ENCODE measurements around the gene UTP15.

The UTP15 gene

GRCh38 chr5:73534011-73534644, 31.4 kb upstream of the UTP15 start:
- no peak overlapping the region for H3K9ac ChIP-seq (ENCODE audit: low read length in 5 of 5)
- no peak overlapping the region for H3K4me3 ChIP-seq (ENCODE audit: low read depth in 1 of 5, low read length in 5 of 5)
- no peaks in the 10 kb centered on the region for H3K36me3 ChIP-seq (ENCODE audit: control insufficient read depth in 5 of 5, insufficient read depth in 5 of 5, low read length in 5 of 5)
- peaks cover 0 to 10% (median 6%) of the 10 kb centered on the region in 5 donors for H3K9me3 ChIP-seq (ENCODE audit: control insufficient read depth in 5 of 5, low read length in 5 of 5)
- no peaks in the 10 kb centered on the region for H3K27me3 ChIP-seq (ENCODE audit: control insufficient read depth in 5 of 5, insufficient read depth in 4 of 5, low read length in 5 of 5)
- no peak overlapping the region for H3K27ac ChIP-seq (ENCODE audit: low read depth, low read length)
- peaks cover 0 to 17% (median 8%) of the 10 kb centered on the region in 5 donors for H3K4me1 ChIP-seq (ENCODE audit: control insufficient read depth in 5 of 5, insufficient read depth in 5 of 5, low read length in 5 of 5)

- Histone ChIP-seq H3K4me3 (ENCODE audit: low read depth in 1 of 5, low read length in 5 of 5) (no peak overlapping the region), H3K4me1 (ENCODE audit: control insufficient read depth in 5 of 5, insufficient read depth in 5 of 5, low read length in 5 of 5) (peaks cover 0 to 9% (median 2%) of the 10 kb centered on the region in 5 donors)
These were observed 30.6 kb upstream of the UTP15 start for GRCh38 chr5:73534971-73535370.

GRCh38 chr5:73539730-73540129, 25.8 kb upstream of the UTP15 start:
- H3K9me3 ChIP-seq (ENCODE audit: control insufficient read depth in 5 of 5, low read length in 5 of 5): peaks cover 0 to 6% (median 2%) of the 10 kb centered on the region in 5 donors
- H3K27me3 ChIP-seq (ENCODE audit: control insufficient read depth in 5 of 5, insufficient read depth in 4 of 5, low read length in 5 of 5): peaks cover 0 to 3% (median 0%) of the 10 kb centered on the region in 5 donors
- H3K9ac ChIP-seq (ENCODE audit: low read length in 5 of 5): no peak overlapping the region
- no peak overlapping the region for H3K27ac ChIP-seq (ENCODE audit: low read depth, low read length)
- H3K36me3 ChIP-seq (ENCODE audit: control insufficient read depth in 5 of 5, insufficient read depth in 5 of 5, low read length in 5 of 5): no peaks in the 10 kb centered on the region
- H3K4me1 ChIP-seq (ENCODE audit: control insufficient read depth in 5 of 5, insufficient read depth in 5 of 5, low read length in 5 of 5): peaks cover 0 to 9% (median 2%) of the 10 kb centered on the region in 5 donors
- no peak overlapping the region for H3K4me3 ChIP-seq (ENCODE audit: low read depth in 1 of 5, low read length in 5 of 5)

More at GRCh38 chr5:73534971-73535370, 30.6 kb upstream of the UTP15 start:
- Histone ChIP-seq H3K9ac (ENCODE audit: low read length in 5 of 5) (no peak overlapping the region), H3K27me3 (ENCODE audit: control insufficient read depth in 5 of 5, insufficient read depth in 4 of 5, low read length in 5 of 5) (peaks cover 0 to 3% (median 0%) of the 10 kb centered on the region in 5 donors), H3K36me3 (ENCODE audit: control insufficient read depth in 5 of 5, insufficient read depth in 5 of 5, low read length in 5 of 5) (no peaks in the 10 kb centered on the region), H3K9me3 (ENCODE audit: control insufficient read depth in 5 of 5, low read length in 5 of 5) (peaks cover 0 to 10% (median 6%) of the 10 kb centered on the region in 5 donors), H3K27ac (ENCODE audit: low read depth, low read length) (no peak overlapping the region)

GRCh38 chr5:73540192-73540591, 25.4 kb upstream of the UTP15 start:
- Histone ChIP-seq H3K4me3 (ENCODE audit: low read depth in 1 of 5, low read length in 5 of 5) (no peak overlapping the region), H3K4me1 (ENCODE audit: control insufficient read depth in 5 of 5, insufficient read depth in 5 of 5, low read length in 5 of 5) (peaks cover 0 to 9% (median 2%) of the 10 kb centered on the region in 5 donors), H3K27me3 (ENCODE audit: control insufficient read depth in 5 of 5, insufficient read depth in 4 of 5, low read length in 5 of 5) (peaks cover 0 to 3% (median 0%) of the 10 kb centered on the region in 5 donors), H3K9ac (ENCODE audit: low read length in 5 of 5) (no peak overlapping the region), H3K27ac (ENCODE audit: low read depth, low read length) (no peak overlapping the region), H3K9me3 (ENCODE audit: control insufficient read depth in 5 of 5, low read length in 5 of 5) (peaks cover 0 to 3% (median 0%) of the 10 kb centered on the region in 5 donors), H3K36me3 (ENCODE audit: control insufficient read depth in 5 of 5, insufficient read depth in 5 of 5, low read length in 5 of 5) (no peaks in the 10 kb centered on the region)

GRCh38 chr5:73542020-73542419, 23.5 kb upstream of the UTP15 start:
- H3K4me3 ChIP-seq (ENCODE audit: low read depth in 1 of 5, low read length in 5 of 5): no peak overlapping the region
- H3K27me3 ChIP-seq (ENCODE audit: control insufficient read depth in 5 of 5, insufficient read depth in 4 of 5, low read length in 5 of 5): peaks cover 0 to 3% (median 0%) of the 10 kb centered on the region in 5 donors
- H3K9me3 ChIP-seq (ENCODE audit: control insufficient read depth in 5 of 5, low read length in 5 of 5): no peaks in the 10 kb centered on the region
- peaks cover 0 to 6% (median under 1%) of the 10 kb centered on the region in 5 donors for H3K4me1 ChIP-seq (ENCODE audit: control insufficient read depth in 5 of 5, insufficient read depth in 5 of 5, low read length in 5 of 5)
- no peak overlapping the region for H3K9ac ChIP-seq (ENCODE audit: low read length in 5 of 5)
- H3K36me3 ChIP-seq (ENCODE audit: control insufficient read depth in 5 of 5, insufficient read depth in 5 of 5, low read length in 5 of 5): no peaks in the 10 kb centered on the region
- H3K27ac ChIP-seq (ENCODE audit: low read depth, low read length): no peak overlapping the region

- no peak overlapping the region for H3K4me3 ChIP-seq (ENCODE audit: low read depth in 1 of 5, low read length in 5 of 5)
- H3K27ac ChIP-seq (ENCODE audit: low read depth, low read length): no peak overlapping the region
- H3K9ac ChIP-seq (ENCODE audit: low read length in 5 of 5): no peak overlapping the region
These were observed 20.8 kb upstream of the UTP15 start for GRCh38 chr5:73544429-73545402.

GRCh38 chr5:73545403-73545779, 20.2 kb upstream of the UTP15 start:
- Histone ChIP-seq H3K27ac (ENCODE audit: low read depth, low read length) (no peak overlapping the region), H3K36me3 (ENCODE audit: control insufficient read depth in 5 of 5, insufficient read depth in 5 of 5, low read length in 5 of 5) (no peaks in the 10 kb centered on the region), H3K9me3 (ENCODE audit: control insufficient read depth in 5 of 5, low read length in 5 of 5) (no peaks in the 10 kb centered on the region), H3K9ac (ENCODE audit: low read length in 5 of 5) (no peak overlapping the region), H3K4me1 (ENCODE audit: control insufficient read depth in 5 of 5, insufficient read depth in 5 of 5, low read length in 5 of 5) (peaks cover 0 to 4% (median 0%) of the 10 kb centered on the region in 5 donors), H3K4me3 (ENCODE audit: low read depth in 1 of 5, low read length in 5 of 5) (no peak overlapping the region), H3K27me3 (ENCODE audit: control insufficient read depth in 5 of 5, insufficient read depth in 4 of 5, low read length in 5 of 5) (no peaks in the 10 kb centered on the region)

More at GRCh38 chr5:73544429-73545402, 20.8 kb upstream of the UTP15 start:
- H3K9me3 ChIP-seq (ENCODE audit: control insufficient read depth in 5 of 5, low read length in 5 of 5): no peaks in the 10 kb centered on the region
- no peaks in the 10 kb centered on the region for H3K36me3 ChIP-seq (ENCODE audit: control insufficient read depth in 5 of 5, insufficient read depth in 5 of 5, low read length in 5 of 5)
- H3K4me1 ChIP-seq (ENCODE audit: control insufficient read depth in 5 of 5, insufficient read depth in 5 of 5, low read length in 5 of 5): peaks cover 0 to 4% (median 0%) of the 10 kb centered on the region in 5 donors
- H3K27me3 ChIP-seq (ENCODE audit: control insufficient read depth in 5 of 5, insufficient read depth in 4 of 5, low read length in 5 of 5): peaks cover 0 to 3% (median 0%) of the 10 kb centered on the region in 5 donors

- Histone ChIP-seq H3K36me3 (ENCODE audit: control insufficient read depth in 5 of 5, insufficient read depth in 5 of 5, low read length in 5 of 5) (peaks cover 26 to 31% (median 27%) of the 10 kb centered on the region in 5 donors), H3K9me3 (ENCODE audit: control insufficient read depth in 5 of 5, low read length in 5 of 5) (no peaks in the 10 kb centered on the region), H3K27me3 (ENCODE audit: control insufficient read depth in 5 of 5, insufficient read depth in 4 of 5, low read length in 5 of 5) (no peaks in the 10 kb centered on the region), H3K9ac (ENCODE audit: low read length in 5 of 5) (no peak overlapping the region), H3K27ac (ENCODE audit: low read depth, low read length) (no peak overlapping the region), H3K4me1 (ENCODE audit: control insufficient read depth in 5 of 5, insufficient read depth in 5 of 5, low read length in 5 of 5) (no peaks in the 10 kb centered on the region), H3K4me3 (ENCODE audit: low read depth in 1 of 5, low read length in 5 of 5) (no peak overlapping the region)
These were observed 15.5 kb upstream of the UTP15 start for GRCh38 chr5:73550016-73550415.

- H3K36me3 ChIP-seq (ENCODE audit: control insufficient read depth in 5 of 5, insufficient read depth in 5 of 5, low read length in 5 of 5): peaks cover 39 to 52% (median 44%) of the 10 kb centered on the region in 5 donors
- H3K4me1 ChIP-seq (ENCODE audit: control insufficient read depth in 5 of 5, insufficient read depth in 5 of 5, low read length in 5 of 5): no peaks in the 10 kb centered on the region
- H3K27me3 ChIP-seq (ENCODE audit: control insufficient read depth in 5 of 5, insufficient read depth in 4 of 5, low read length in 5 of 5): no peaks in the 10 kb centered on the region
- no peak overlapping the region for H3K9ac ChIP-seq (ENCODE audit: low read length in 5 of 5)
- no peak overlapping the region for H3K27ac ChIP-seq (ENCODE audit: low read depth, low read length)
- H3K9me3 ChIP-seq (ENCODE audit: control insufficient read depth in 5 of 5, low read length in 5 of 5): no peaks in the 10 kb centered on the region
- H3K4me3 ChIP-seq (ENCODE audit: low read depth in 1 of 5, low read length in 5 of 5): no peak overlapping the region
These were observed 12.9 kb upstream of the UTP15 start for GRCh38 chr5:73552642-73553041.

GRCh38 chr5:73558950-73559349, 6.6 kb upstream of the UTP15 start:
- H3K4me1 ChIP-seq (ENCODE audit: control insufficient read depth in 5 of 5, insufficient read depth in 5 of 5, low read length in 5 of 5): peaks cover under 1 to 14% (median 10%) of the 10 kb centered on the region in 5 donors
- no peaks in the 10 kb centered on the region for H3K27me3 ChIP-seq (ENCODE audit: control insufficient read depth in 5 of 5, insufficient read depth in 4 of 5, low read length in 5 of 5)
- H3K4me3 ChIP-seq (ENCODE audit: low read depth in 1 of 5, low read length in 5 of 5): no peak overlapping the region
- H3K27ac ChIP-seq (ENCODE audit: low read depth, low read length): no peak overlapping the region
- H3K9me3 ChIP-seq (ENCODE audit: control insufficient read depth in 5 of 5, low read length in 5 of 5): no peaks in the 10 kb centered on the region
- H3K36me3 ChIP-seq (ENCODE audit: control insufficient read depth in 5 of 5, insufficient read depth in 5 of 5, low read length in 5 of 5): peaks cover 37 to 73% (median 47%) of the 10 kb centered on the region in 5 donors
- peak overlapping the region in 1 of 5 donors; percentile 30 for H3K9ac ChIP-seq (ENCODE audit: low read length in 5 of 5)

All from subcutaneous abdominal adipose tissue (tissue), 5 donors.